ENCODE measurements around the gene OR10A4.
"Not testable (repeated sequence)": the region's sequence is repeated elsewhere in the genome, so short reads cannot be mapped to it uniquely, and the experiment has no call there.

Gene OR10A4

GRCh38 chr11:6904804-6905203, 28.4 kb downstream of the OR10A4 start:
- not testable (repeated sequence) for ATAC-seq (replicated peaks; ENCODE audit: extremely low read depth, poor library complexity, severe bottlenecking)

GRCh38 chr11:6911378-6911777, 35.0 kb downstream of the OR10A4 start:
- Mint-ChIP-seq H3K4me1 (no peaks in the 10 kb centered on the region), H3K4me3 (no peak overlapping the region), H3K9me3 (no peaks in the 10 kb centered on the region), H3K27ac (ENCODE audit: low read depth) (no peak overlapping the region), H3K27me3 (no peaks in the 10 kb centered on the region), H3K36me3 (ENCODE audit: insufficient read depth) (no peaks in the 10 kb centered on the region)
- no peak for DNase-seq (ENCODE audit: low spot score in 2 of 2)
- no peak for ATAC-seq (replicated peaks; ENCODE audit: extremely low read depth, poor library complexity, severe bottlenecking)

More at GRCh38 chr11:6904804-6905203, 28.4 kb downstream of the OR10A4 start:
- H3K36me3 Mint-ChIP-seq (ENCODE audit: insufficient read depth); DNase-seq (ENCODE audit: low spot score in 2 of 2); H3K4me1 Mint-ChIP-seq; H3K9me3 Mint-ChIP-seq; H3K27me3 Mint-ChIP-seq; H3K4me3 Mint-ChIP-seq; H3K27ac Mint-ChIP-seq (ENCODE audit: low read depth): not testable (repeated sequence)

- no peaks in the 10 kb centered on the region for H3K27me3 Mint-ChIP-seq
- ATAC-seq (replicated peaks; ENCODE audit: extremely low read depth, poor library complexity, severe bottlenecking) (no peak), DNase-seq (ENCODE audit: low spot score in 2 of 2) (no peak)
- H3K9me3 Mint-ChIP-seq = no peaks in the 10 kb centered on the region
- H3K4me3 Mint-ChIP-seq = no peak overlapping the region
- no peaks in the 10 kb centered on the region for H3K36me3 Mint-ChIP-seq (ENCODE audit: insufficient read depth)
- no peak overlapping the region for H3K27ac Mint-ChIP-seq (ENCODE audit: low read depth)
- no peaks in the 10 kb centered on the region for H3K4me1 Mint-ChIP-seq
Measured at GRCh38 chr11:6911948-6912347, 35.5 kb downstream of the OR10A4 start.

GRCh38 chr11:6919698-6920097, 43.3 kb downstream of the OR10A4 start:
- Mint-ChIP-seq H3K36me3 (ENCODE audit: insufficient read depth) (no peaks in the 10 kb centered on the region), H3K4me3 (no peak overlapping the region), H3K9me3 (no peaks in the 10 kb centered on the region), H3K27ac (ENCODE audit: low read depth) (no peak overlapping the region), H3K27me3 (peaks cover 22% of the 10 kb centered on the region), H3K4me1 (no peaks in the 10 kb centered on the region)
- DNase-seq (ENCODE audit: low spot score in 2 of 2) (no peak), ATAC-seq (replicated peaks; ENCODE audit: extremely low read depth, poor library complexity, severe bottlenecking) (no peak)

- Mint-ChIP-seq H3K9me3 (no peaks in the 10 kb centered on the region), H3K27ac (ENCODE audit: low read depth) (no peak within 1 kb of the TSS), H3K4me3 (no peak within 1 kb of the TSS), H3K4me1 (peaks cover under 1% of the 10 kb centered on the region), H3K36me3 (ENCODE audit: insufficient read depth) (no peaks in the 10 kb centered on the region), H3K27me3 (peaks cover 22% of the 10 kb centered on the region)
- DNase-seq (ENCODE audit: low spot score in 2 of 2) (no peak), ATAC-seq (replicated peaks; ENCODE audit: extremely low read depth, poor library complexity, severe bottlenecking) (no peak)
Measured at GRCh38 chr11:6920702-6921101, 44.3 kb downstream of the OR10A4 start, which contains the start of gene OR2D3. Gene OR2D3 (plus strand): TSS chr11:6921002. CDS start chr11:6921002, 0 bp downstream.

GRCh38 chr11:6925007-6925577, 48.7 kb downstream of the OR10A4 start:
- Mint-ChIP-seq H3K4me3 (no peak overlapping the region), H3K36me3 (ENCODE audit: insufficient read depth) (no peaks in the 10 kb centered on the region), H3K4me1 (peaks cover 21% of the 10 kb centered on the region), H3K27ac (ENCODE audit: low read depth) (no peak overlapping the region), H3K27me3 (peaks cover 57% of the 10 kb centered on the region), H3K9me3 (no peaks in the 10 kb centered on the region)
- ATAC-seq (replicated peaks; ENCODE audit: extremely low read depth, poor library complexity, severe bottlenecking) = no peak
- DNase-seq (ENCODE audit: low spot score in 2 of 2) = no peak

- peaks cover 63% of the 10 kb centered on the region for H3K27me3 Mint-ChIP-seq
Measured at GRCh38 chr11:6925636-6926207, 49.3 kb downstream of the OR10A4 start.

GRCh38 chr11:6926208-6927029, 50.0 kb downstream of the OR10A4 start, which contains the start of gene ZNF215:
Gene ZNF215 (plus strand): TSS chr11:6926426. CDS start chr11:6932273, 5,847 bp downstream.
- Mint-ChIP-seq H3K36me3 (ENCODE audit: insufficient read depth) (no peaks in the 10 kb centered on the region), H3K27ac (ENCODE audit: low read depth) (peak within 1 kb of the TSS; percentile 22), H3K27me3 (peaks cover 63% of the 10 kb centered on the region), H3K4me1 (peaks cover 21% of the 10 kb centered on the region), H3K9me3 (no peaks in the 10 kb centered on the region), H3K4me3 (peak within 1 kb of the TSS; percentile 86)
- ATAC-seq (replicated peaks; ENCODE audit: extremely low read depth, poor library complexity, severe bottlenecking) (peak; percentile 53), DNase-seq (ENCODE audit: low spot score in 2 of 2) (peak in 1 of 2 donors; percentile 10)

More at GRCh38 chr11:6925636-6926207, 49.3 kb downstream of the OR10A4 start:
- DNase-seq (ENCODE audit: low spot score in 2 of 2) = no peak
- ATAC-seq (replicated peaks; ENCODE audit: extremely low read depth, poor library complexity, severe bottlenecking) = peak; percentile 33
- Mint-ChIP-seq H3K4me3 (peak overlapping the region; percentile 86), H3K4me1 (peaks cover 21% of the 10 kb centered on the region), H3K9me3 (no peaks in the 10 kb centered on the region), H3K27ac (ENCODE audit: low read depth) (peak overlapping the region; percentile 22), H3K36me3 (ENCODE audit: insufficient read depth) (no peaks in the 10 kb centered on the region)

GRCh38 chr11:6927030-6927617, 50.7 kb downstream of the OR10A4 start:
- Mint-ChIP-seq H3K4me3 (peak overlapping the region; percentile 86), H3K4me1 (peaks cover 21% of the 10 kb centered on the region), H3K27me3 (peaks cover 58% of the 10 kb centered on the region), H3K36me3 (ENCODE audit: insufficient read depth) (no peaks in the 10 kb centered on the region), H3K27ac (ENCODE audit: low read depth) (no peak overlapping the region), H3K9me3 (no peaks in the 10 kb centered on the region)
- ATAC-seq (replicated peaks; ENCODE audit: extremely low read depth, poor library complexity, severe bottlenecking) = no peak
- no peak for DNase-seq (ENCODE audit: low spot score in 2 of 2)

All from central memory CD8-positive, alpha-beta T cell (primary cell).